GM19397 (cell line): Measurements from ENCODE around the gene EPS8L2.

Experiments used
- ATAC-seq: cut with Tn5 transposase; IDR thresholded peaks from one replicate; pipeline ENCODE4 v1.9.1; 2021; ENCODE audit warnings: mild to moderate bottlenecking, moderate library complexity; ENCODE audit not compliant: unreplicated experiment

Gene EPS8L2

GRCh38 chr11:748007-748359 is 42.0 kb downstream of the EPS8L2 start:
- no peak for ATAC-seq

GRCh38 chr11:749731-750130 is 43.7 kb downstream of the EPS8L2 start:
- ATAC-seq = no peak

GRCh38 chr11:760236-760635 is 54.2 kb downstream of the EPS8L2 start:
- ATAC-seq = no peak

GRCh38 chr11:761526-762108 is 55.6 kb downstream of the EPS8L2 start:
- no peak for ATAC-seq

GRCh38 chr11:762421-763072 is 56.5 kb downstream of the EPS8L2 start:
- ATAC-seq = no peak

- ATAC-seq = no peak
These were observed 57.0 kb downstream of the EPS8L2 start for GRCh38 chr11:763073-763463.

GRCh38 chr11:763549-764321 is 57.7 kb downstream of the EPS8L2 start:
- ATAC-seq = no peak

GRCh38 chr11:764322-765024 is 58.4 kb downstream of the EPS8L2 start:
- no peak for ATAC-seq

- ATAC-seq = no peak
These were observed 59.2 kb downstream of the EPS8L2 start for GRCh38 chr11:765025-765801.

- no peak for ATAC-seq
These were observed 59.7 kb downstream of the EPS8L2 start for GRCh38 chr11:765802-766091.

- no peak for ATAC-seq
These were observed 60.3 kb downstream of the EPS8L2 start for GRCh38 chr11:766106-766935.

- ATAC-seq = no peak
These were observed 60.8 kb downstream of the EPS8L2 start for GRCh38 chr11:766936-767210.

GRCh38 chr11:767238-767637 is 61.2 kb downstream of the EPS8L2 start:
- no peak for ATAC-seq

GRCh38 chr11:769887-770641 is 64.0 kb downstream of the EPS8L2 start:
- no peak for ATAC-seq

- ATAC-seq = no peak
These were observed 64.9 kb downstream of the EPS8L2 start for GRCh38 chr11:770642-771616.

- ATAC-seq = no peak
These were observed 65.7 kb downstream of the EPS8L2 start for GRCh38 chr11:771617-772204.

GRCh38 chr11:772429-773390 is 66.7 kb downstream of the EPS8L2 start:
- no peak for ATAC-seq
